ENCODE results near the gene TBX18.

TBX18 gene

DNA sequence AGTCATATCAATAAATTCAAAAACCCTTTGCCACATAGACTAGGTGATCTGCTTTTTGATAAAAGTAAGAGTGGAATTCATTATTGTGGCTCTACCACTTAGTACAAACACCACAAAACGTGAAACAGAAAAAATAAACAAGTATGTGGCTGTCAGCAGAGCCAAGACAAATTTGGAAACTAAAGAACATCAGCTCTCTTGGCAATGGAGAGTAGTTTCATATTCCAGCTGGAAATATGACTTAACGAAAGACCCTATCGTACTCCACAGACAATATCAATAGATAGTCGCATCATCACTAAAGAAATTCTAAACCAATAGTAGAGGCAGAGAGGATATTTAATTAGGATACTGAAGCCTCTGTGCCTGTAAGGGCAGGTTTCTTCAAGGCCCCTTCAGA is 20.8 kb downstream of the TBX18 start:
- no peak for DNase-seq

DNA sequence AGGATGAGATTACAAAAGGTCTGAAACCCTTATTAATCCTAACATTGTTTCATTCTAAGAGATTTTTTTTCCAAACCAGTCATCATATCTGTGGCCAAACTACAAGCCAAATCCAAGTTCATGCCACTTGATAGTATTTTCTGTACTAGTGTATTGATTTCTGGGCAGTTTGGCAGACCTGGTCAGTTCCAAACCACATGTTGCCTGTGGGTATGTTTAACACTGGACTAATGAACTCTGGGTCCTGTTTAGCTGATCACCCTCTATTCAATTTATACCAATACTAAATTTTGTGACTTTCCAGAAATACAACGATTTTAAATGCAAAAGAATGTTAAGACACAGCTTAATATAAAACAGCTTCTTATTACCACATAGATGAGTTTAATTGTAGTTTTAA is 24.0 kb downstream of the TBX18 start:
- no peak for DNase-seq

DNA sequence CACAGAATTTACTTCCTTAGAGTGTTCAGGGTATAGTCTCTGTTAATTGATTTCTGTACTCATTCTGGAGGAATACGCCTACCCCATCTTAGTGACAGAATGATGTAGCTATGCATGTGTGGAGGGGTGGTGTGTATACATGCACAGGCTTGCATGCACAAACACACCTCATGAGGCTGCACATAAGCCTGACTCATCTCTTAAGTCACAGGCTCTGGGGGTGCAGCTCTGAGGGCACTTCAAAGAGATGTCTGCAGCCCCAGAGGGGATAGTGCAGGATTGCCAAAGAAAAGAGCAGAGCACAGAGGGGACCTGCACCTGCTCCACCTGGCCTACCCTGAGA is 24.6 kb downstream of the TBX18 start:
- no peak for DNase-seq

DNA sequence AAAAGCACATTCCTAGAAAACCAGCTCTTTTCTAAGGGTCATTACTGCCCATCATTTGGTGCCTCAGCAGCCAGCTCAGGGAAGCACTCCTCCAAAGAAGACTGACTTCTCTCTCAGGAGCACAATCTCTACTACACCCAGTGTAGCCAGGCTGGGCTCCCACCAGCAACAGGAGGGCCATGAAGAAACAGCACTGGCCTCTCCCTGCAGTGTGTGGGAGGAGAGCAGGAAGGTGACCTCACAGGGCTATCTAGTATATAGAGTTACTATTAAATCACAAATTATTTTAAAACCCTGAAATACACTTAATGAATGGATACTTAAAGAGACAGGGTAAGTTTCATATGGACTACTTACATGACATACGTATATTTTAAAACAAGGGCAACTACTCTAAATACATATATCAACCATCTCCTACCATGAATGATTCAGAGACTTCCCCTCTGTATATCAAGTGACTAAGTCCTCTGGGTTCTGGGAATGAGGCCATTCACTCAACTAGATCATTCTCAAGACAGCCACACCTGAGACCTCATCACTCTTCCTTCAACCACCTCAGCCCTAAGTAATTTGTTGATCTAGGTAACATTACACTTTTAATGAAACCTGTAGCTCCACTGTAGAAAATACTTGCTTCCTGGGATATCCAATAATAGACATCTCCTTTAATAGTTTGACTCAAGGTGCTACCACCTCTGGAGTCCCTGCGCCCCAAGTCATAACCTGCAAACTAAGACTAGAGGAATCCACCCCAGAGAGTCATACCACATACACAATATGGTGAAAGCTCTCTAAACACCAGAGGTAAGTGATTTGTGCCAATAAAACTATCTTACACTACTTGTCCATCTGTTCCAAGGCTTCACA is 25.2 kb downstream of the TBX18 start:
- no peak for DNase-seq

DNA sequence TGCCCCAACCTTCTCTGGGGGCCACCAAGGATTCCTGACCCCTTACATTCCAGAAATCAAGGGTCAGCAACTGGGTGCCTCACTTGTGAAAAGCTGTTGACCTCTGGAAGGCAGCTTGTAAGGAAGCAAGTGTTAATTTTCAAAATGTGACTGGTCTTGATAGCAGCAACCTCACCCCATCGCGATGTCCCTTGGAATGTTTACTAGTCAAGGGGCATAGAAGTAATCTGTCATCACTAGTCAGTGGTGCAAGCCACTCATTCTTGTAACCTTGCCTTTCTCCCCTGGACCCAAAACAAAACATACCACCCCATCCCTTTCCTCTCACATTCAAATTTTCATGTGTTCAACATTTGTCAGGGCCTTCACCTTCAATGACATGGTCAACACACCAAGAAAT is 30.5 kb downstream of the TBX18 start:
- DNase-seq, result no peak

DNA sequence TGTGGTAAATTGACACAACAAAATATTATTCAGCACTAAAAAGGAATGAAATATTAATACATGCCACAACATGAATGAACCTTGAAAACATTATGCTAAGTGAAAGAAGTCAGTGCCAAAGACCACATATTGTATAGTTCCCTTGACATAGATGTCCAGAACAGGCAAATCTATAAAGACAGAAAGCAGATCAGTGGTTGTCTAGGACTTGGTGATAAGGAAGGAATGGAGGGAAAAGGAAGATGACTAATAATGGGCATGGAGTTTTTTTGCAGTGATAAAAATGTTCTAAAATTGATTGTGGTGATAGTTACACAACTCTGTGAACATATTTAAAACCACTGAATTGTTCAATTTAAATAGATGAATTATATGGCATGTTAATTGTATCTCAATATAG is 32.5 kb downstream of the TBX18 start:
- no peak for DNase-seq

- DNase-seq, result no peak
Measured at GRCh38 chr6:84731401-84731800, 33.0 kb downstream of the TBX18 start.

GRCh38 chr6:84728602-84729001 is 35.8 kb downstream of the TBX18 start:
- no peak for DNase-seq

GRCh38 chr6:84719152-84719551 is 45.2 kb downstream of the TBX18 start:
- no peak for DNase-seq

DNA sequence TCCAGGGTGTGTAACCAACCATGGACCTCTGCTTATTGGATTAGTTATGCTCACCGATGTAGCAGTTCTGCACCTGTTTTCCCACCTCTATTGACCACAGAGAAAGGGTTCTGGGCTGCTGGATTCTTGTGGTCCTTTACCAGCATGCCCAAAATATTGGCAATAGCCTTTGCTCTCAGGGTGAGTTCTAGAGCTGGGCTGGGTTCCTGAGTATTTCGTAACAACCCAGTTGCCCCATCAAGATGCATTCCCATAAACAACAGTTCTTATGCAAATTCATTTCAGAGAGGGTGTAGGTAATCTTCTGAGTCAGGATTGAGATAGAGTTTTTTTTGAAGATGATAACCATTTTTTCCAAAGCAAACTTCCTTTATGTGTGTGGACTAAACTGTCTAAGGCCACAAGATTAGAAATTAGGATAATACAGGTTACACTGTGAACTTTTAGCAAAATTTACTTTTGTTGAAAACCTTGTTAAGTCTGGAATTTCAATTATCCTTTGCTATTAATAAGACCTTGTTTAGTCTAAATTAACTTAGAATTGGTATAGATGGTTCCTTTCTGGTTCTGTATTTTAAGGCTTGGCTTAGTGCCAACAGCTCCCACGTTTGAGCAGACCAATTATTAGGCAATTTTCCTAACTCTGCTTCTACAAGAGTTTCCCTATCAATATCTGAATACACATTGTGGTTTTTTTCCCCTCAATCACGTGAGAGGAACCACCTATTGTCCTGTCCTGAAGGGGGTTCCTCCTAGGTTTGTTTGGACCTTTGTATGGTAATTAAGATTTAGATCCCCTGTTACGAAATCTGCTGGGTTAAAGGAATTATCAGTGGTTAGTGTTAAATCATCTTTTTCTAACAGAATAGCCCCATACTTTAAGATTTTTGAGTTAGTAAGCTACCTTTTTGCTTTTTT is 46.1 kb downstream of the TBX18 start:
- no peak for DNase-seq

DNA sequence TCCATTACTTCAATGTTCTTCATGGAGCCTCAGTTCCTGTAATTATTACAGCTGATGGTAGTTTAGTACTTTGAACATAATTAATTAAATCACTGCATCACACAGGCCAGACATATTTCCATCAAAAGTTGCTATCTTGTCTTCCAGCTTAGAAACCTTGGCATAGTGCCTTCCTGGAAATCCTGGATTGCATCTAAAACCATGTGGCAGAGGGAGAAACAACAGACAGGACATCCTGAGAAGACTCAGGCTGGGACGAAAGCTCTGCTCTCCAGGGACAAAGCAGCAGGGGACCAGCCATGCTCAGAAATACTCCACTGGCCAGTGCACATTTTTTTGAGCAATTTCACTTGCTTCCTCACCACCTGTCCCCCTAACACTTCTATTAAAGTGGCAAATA is 55.3 kb downstream of the TBX18 start:
- DNase-seq, result no peak

- no peak for DNase-seq
Measured at GRCh38 chr6:84707171-84707570, 57.2 kb downstream of the TBX18 start.

- no peak for DNase-seq
Measured at GRCh38 chr6:84696166-84696565, 68.2 kb downstream of the TBX18 start.

DNA sequence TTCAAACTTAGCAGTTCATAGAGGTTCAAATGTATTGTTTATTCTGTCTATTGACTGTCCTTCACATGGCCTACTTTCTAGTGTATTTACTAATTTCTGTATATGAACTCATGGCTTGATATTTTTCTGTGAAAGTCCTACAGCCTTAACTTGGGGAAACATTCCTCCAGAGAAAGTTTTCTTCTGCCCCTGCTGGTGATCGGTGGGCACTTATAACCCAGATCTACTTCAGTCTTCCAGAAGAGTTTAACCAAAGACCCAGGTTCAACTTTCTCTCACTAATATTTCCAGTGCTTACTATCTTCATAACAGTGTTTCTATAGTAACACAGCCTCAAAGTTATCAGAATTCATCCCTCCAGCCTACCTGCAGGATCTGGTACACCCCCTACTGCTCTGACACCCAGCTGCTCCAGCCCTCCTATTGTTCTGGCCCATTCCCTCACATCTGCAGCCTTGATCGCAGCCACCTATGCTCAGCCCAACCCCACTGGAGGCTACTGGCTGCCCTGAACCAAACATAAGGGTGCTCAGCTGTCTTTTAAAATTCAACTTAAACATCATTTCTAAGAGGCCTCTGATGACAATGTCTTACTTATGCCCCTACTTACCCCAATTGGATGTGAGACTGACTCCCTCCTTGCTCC is 72.3 kb downstream of the TBX18 start:
- no peak for DNase-seq

DNA sequence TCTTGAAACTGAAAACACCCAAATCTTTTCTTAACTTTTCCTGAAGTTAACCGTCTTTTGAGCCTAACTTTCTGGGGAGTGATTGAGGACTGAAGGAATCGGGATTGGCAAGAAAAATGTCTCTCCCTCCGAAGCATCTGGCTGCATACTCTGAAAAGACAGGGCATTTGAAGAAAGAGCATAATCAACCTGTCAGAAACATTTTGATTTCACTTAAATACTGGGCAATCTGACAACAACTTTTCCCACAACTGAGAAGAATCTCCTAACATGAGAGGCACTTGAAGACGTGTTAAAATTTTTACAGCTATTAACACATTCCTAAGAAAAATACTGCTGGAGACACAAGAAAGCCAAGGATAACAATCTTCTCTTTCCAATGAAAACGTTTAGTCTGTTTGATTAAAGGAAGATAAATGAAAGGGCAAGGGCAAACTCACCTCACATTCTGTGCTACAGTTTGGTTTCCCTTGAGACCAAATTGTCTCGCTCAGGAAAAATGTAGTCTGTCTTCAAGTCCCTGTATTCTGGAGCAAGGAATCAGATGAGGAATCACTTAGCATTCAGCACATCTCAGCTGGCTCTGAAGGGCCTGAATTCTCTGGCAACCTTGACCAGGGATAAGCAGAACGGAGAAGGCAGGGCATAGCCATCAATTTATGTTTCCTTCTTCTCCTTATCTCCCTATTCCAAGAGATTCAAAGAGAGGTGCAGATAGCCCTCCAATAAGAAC is 76.1 kb downstream of the TBX18 start:
- DNase-seq, result no peak

DNA sequence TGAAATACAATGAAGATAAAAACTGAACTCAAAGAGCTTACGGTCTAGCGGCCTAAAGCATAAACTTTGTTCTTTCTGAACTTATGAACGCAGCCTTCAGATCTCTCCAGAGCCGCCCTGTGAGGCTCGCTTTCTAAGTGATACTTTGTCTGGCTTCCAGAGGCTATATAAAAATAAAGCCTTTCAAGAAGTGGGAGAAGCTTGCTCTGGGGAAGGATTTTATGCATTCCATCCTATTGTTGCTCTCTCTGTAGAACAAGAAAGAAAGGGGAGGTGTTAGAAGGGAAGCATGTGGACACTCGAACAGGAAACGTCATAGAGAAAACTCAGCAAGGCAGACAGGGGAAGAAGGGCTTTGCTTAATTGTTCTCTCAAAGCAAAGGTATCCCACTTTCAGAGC is 77.0 kb downstream of the TBX18 start:
- no peak for DNase-seq

- DNase-seq, result peak; percentile 28
Measured at GRCh38 chr6:84685983-84686584, 78.3 kb downstream of the TBX18 start.

GRCh38 chr6:84681693-84682326 is 82.6 kb downstream of the TBX18 start:
- no peak for DNase-seq

DNA sequence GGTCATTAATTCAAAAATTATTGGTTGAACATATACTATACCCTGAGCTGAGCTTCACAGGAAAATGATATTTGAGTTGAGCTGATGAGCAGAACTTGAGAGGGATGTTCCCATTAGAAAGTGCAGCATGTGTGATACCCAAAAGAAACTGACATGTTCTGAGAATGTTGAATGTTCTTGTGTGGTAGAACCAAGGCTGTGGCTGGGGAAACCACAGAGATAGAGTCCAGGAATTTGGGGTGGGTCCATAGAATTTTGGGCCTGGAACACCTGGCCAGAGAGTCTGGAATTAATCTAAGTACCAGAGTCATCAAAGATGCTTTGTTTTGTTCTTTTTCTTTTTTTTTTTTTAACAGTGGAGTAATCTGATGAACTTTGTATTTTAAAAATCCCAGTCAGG is 88.7 kb downstream of the TBX18 start:
- DNase-seq, result no peak

- no peak for DNase-seq
Measured at GRCh38 chr6:84674395-84674794, 90.0 kb downstream of the TBX18 start.

GRCh38 chr6:84671183-84671582 is 93.2 kb downstream of the TBX18 start:
- no peak for DNase-seq

DNA sequence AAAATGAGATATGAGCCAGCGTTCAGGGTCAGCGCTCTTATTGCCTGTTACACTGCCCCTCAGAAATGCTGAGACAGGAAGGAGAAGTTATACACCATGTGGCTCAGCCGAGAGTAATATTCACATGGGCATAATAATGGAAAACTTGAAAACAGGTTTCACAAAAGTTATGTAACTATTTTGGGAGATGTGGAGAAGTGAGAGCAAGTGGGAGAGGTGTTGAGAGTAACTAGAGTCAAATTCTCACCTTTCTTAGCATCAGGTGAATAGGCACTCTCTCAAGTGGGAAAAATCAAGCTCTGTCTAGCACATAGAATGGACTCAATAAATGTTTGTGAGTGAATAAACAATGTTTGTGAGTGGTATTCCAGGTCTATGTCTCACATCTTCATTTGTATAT is 94.5 kb downstream of the TBX18 start:
- DNase-seq, result no peak

Measured in activated CD4-positive, alpha-beta T cell treated with anti-CD3 and anti-CD28 coated beads, Interleukin-2, amount 50 U/mL, for 16 hours (primary cell).